ENCODE measurements around the gene IP6K1. TPM values are rescaled to one million over a fixed set of nuclear protein-coding genes. Genes with fewer than 3 reads are reported as not detected.

The IP6K1 gene
- total RNA-seq, 2 experiments from 2014 or later: 27.4 to 30.9 TPM

DNA sequence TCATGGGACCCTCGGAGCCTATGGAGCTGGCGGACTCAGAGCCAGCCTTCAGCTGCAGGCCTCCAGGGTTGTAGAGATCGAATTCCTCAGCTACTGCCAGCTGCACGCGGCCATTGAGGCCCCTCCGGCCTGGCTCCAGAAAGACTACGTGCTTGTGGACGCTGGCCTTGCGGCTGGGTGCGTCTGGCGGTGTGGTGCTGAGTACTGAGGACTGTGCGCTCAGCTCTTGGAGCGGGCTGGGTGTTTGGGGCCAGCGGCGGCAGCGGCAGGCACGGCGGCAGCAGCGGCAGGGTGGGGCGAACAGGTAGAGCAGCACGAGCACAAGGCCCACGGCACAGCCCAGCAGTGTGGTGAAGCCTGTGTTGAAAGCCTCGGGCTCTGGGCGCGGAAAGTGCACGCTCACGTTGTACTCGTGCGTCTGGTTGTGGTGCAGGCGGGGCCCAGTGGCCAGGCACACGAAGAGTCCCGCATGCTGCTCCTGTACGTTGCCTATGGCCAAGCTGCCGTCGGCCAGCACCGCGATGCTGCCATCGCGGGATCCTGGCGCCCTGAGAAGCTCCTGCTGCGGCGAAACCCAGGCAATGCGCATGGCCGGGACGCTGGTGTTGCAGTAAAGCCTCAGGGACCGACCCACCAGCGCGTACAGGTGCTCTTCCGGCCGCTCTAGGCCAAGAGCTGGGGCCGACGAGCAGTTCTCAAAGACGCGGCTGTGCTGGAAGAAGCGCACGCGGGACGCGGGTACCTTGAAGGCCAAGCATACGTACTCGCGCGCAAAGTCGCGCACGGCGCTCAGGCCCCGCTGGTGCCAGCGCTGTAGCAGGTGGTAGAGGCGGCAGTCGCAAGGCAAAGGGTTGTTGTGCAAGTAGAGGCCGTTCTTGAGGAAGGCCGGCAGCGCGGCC is 68.1 kb downstream of the IP6K1 start:
- ChIA-PET CTCF (ENCODE audit: unreplicated experiment) (interaction anchor here (0.6 kb wide), 1 partner anchor 610 kb away, joined by 4 read pairs; no protein-coding TSS in a partner anchor), POLR2A (no interaction called here)
- no peaks in the 10 kb centered on the region for H3K9me3 ChIP-seq (ENCODE audit: low read length)
- no peak for TF ChIP-seq EZH2phosphoT487 (IDR thresholded peaks at IDR 0.05; ENCODE audit: borderline replicate concordance, low read depth, low read length)
- H3K36me3 ChIP-seq (ENCODE audit: insufficient read depth, low read length): peaks cover 56% of the 10 kb centered on the region
- intact Hi-C loops (cut with micrococcal nuclease; ENCODE audit: unreplicated experiment): no loop called here
- H3K4me3 ChIP-seq (ENCODE audit: low read depth, low read length, poor library complexity, severe bottlenecking): no peak overlapping the region
- no peaks in the 10 kb centered on the region for H4K20me1 ChIP-seq (ENCODE audit: insufficient read depth, low read length)
- H3K4me1 ChIP-seq (ENCODE audit: insufficient read depth, low read length, poor library complexity, severe bottlenecking): peaks cover 13% of the 10 kb centered on the region
- DNase-seq (ENCODE audit: low spot score): no peak
- no peak overlapping the region for H3K27ac ChIP-seq (ENCODE audit: low read depth, low read length, poor library complexity, severe bottlenecking)
- no peaks in the 10 kb centered on the region for H3K9me2 ChIP-seq (ENCODE audit: insufficient read depth, low read length)
- BruUV-seq (replicated peaks): no TSS peak
- no peak overlapping the region for H2AFZ ChIP-seq (ENCODE audit: low read length)
- peaks cover 9% of the 10 kb centered on the region; the same call in 1 of the 2 replicates for H3K79me2 ChIP-seq (ENCODE audit: insufficient read depth, low read depth, low read length)
- H3K4me2 ChIP-seq (ENCODE audit: low read length): no peak overlapping the region

DNA sequence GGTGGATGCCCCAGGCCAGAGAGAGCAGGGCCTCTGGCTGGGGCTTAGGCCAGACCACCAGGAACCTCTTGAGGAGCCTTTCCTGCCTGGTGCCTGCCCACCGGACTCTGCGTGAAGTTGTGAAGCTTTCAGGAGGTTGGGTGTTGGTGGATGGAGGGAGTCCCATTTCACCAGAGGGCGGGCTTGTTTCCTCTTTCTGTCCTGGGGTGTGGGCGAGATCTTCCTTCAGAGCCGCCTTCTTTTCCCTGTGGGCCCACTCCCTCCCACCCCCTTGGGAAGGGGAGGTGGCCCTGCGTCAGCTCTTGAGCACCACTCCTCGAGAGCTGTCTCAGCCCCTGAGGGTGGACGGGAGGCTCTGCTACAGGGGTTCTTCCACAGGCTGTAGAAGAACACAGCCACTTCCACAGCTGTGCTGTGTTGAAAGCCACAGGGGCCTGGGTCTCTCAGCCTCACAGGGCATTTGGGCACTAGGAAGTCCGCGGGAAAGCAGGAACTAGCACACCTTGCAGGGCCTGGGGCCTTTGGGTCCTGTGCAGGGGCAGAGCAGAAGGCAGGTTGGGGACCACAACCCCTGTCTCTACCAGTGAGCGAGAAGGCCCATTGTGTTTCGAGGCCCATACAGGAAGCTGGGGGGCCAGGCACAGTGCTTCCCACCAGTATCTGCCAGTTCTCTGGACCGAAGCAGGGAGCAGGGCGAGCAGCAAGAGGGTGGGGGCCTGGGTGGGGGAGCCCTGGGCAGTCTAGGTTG is 69.0 kb downstream of the IP6K1 start:
- TF ChIP-seq EZH2phosphoT487 (IDR thresholded peaks at IDR 0.05; ENCODE audit: borderline replicate concordance, low read depth, low read length): no peak
- TF ChIP-seq, protein P1, sequence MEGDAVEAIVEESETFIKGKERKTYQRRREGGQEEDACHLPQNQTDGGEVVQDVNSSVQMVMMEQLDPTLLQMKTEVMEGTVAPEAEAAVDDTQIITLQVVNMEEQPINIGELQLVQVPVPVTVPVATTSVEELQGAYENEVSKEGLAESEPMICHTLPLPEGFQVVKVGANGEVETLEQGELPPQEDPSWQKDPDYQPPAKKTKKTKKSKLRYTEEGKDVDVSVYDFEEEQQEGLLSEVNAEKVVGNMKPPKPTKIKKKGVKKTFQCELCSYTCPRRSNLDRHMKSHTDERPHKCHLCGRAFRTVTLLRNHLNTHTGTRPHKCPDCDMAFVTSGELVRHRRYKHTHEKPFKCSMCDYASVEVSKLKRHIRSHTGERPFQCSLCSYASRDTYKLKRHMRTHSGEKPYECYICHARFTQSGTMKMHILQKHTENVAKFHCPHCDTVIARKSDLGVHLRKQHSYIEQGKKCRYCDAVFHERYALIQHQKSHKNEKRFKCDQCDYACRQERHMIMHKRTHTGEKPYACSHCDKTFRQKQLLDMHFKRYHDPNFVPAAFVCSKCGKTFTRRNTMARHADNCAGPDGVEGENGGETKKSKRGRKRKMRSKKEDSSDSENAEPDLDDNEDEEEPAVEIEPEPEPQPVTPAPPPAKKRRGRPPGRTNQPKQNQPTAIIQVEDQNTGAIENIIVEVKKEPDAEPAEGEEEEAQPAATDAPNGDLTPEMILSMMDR (conservative IDR thresholded peaks at IDR 0.05; ENCODE audit: low read length): no peak
- DNase-seq (ENCODE audit: low spot score): no peak
- H3K9me2 ChIP-seq (ENCODE audit: insufficient read depth, low read length): no peaks in the 10 kb centered on the region
- no peaks in the 10 kb centered on the region for H3K9me3 ChIP-seq (ENCODE audit: low read length)
- H2AFZ ChIP-seq (ENCODE audit: low read length): no peak overlapping the region
- intact Hi-C loops (cut with micrococcal nuclease; ENCODE audit: unreplicated experiment): no loop called here
- no peak overlapping the region for H3K27ac ChIP-seq (ENCODE audit: low read depth, low read length, poor library complexity, severe bottlenecking)
- POLR2A ChIA-PET: no interaction called here
- peaks cover 49% of the 10 kb centered on the region for H3K36me3 ChIP-seq (ENCODE audit: insufficient read depth, low read length)
- no TSS peak for BruUV-seq (replicated peaks)
- peaks cover under 1% of the 10 kb centered on the region; the same call in 1 of the 2 replicates for H3K79me2 ChIP-seq (ENCODE audit: insufficient read depth, low read depth, low read length)
- peaks cover 5% of the 10 kb centered on the region for H3K4me1 ChIP-seq (ENCODE audit: insufficient read depth, low read length, poor library complexity, severe bottlenecking)
- no peaks in the 10 kb centered on the region for H4K20me1 ChIP-seq (ENCODE audit: insufficient read depth, low read length)
- CTCF ChIA-PET (ENCODE audit: unreplicated experiment): interaction anchor here (0.6 kb wide), 1 partner anchor 611 kb away, joined by 4 read pairs; no protein-coding TSS in a partner anchor
- no peak overlapping the region for H3K4me3 ChIP-seq (ENCODE audit: low read depth, low read length, poor library complexity, severe bottlenecking)
- no peak overlapping the region for H3K4me2 ChIP-seq (ENCODE audit: low read length)

DNA sequence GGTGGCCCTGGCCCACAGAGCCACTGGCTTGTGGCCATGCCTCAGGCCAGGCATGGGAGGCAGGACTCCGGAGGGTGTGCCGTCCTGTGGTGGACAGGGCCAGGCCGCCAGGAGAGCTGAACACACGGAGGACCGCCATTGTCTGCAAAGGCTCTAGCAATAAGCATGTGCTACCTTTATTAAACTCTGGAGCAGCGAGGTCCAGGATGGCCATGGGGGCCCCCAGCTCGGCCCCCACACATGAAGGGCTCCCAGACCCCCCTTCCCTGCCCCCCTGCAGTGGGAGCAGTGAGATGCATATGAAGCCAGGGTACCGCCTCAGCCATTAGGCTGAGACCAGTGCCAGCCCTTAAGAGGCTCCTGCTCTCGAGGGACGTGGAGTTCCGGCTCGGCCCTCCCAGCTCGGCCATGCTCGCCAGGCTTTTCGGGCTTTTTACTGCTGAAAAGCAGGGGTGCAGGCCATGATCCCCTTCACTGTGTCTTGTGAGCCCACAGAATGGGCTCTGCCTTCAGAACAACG is 69.6 kb downstream of the IP6K1 start:
- intact Hi-C loops (cut with micrococcal nuclease; ENCODE audit: unreplicated experiment): no loop called here
- H3K79me2 ChIP-seq (ENCODE audit: insufficient read depth, low read depth, low read length): no peaks in the 10 kb centered on the region
- peaks cover 43% of the 10 kb centered on the region for H3K36me3 ChIP-seq (ENCODE audit: insufficient read depth, low read length)
- H3K9me3 ChIP-seq (ENCODE audit: low read length): no peaks in the 10 kb centered on the region
- no peak overlapping the region for H3K27ac ChIP-seq (ENCODE audit: low read depth, low read length, poor library complexity, severe bottlenecking)
- no peak overlapping the region for H3K4me2 ChIP-seq (ENCODE audit: low read length)
- BruUV-seq (replicated peaks): no TSS peak
- no peaks in the 10 kb centered on the region for H3K9me2 ChIP-seq (ENCODE audit: insufficient read depth, low read length)
- peaks cover 5% of the 10 kb centered on the region for H3K4me1 ChIP-seq (ENCODE audit: insufficient read depth, low read length, poor library complexity, severe bottlenecking)
- ChIA-PET POLR2A (no interaction called here), CTCF (ENCODE audit: unreplicated experiment) (no interaction called here)
- no peak for DNase-seq (ENCODE audit: low spot score)
- H2AFZ ChIP-seq (ENCODE audit: low read length): no peak overlapping the region
- H3K4me3 ChIP-seq (ENCODE audit: low read depth, low read length, poor library complexity, severe bottlenecking): no peak overlapping the region
- H4K20me1 ChIP-seq (ENCODE audit: insufficient read depth, low read length): no peaks in the 10 kb centered on the region
- TF ChIP-seq EZH2phosphoT487 (IDR thresholded peaks at IDR 0.05; ENCODE audit: borderline replicate concordance, low read depth, low read length): no peak
- TF ChIP-seq, protein P1 (conservative IDR thresholded peaks at IDR 0.05; ENCODE audit: low read length): no peak
